ENCODE results near the gene UBQLN2.
"Not testable (repeated sequence)": the region's sequence is repeated elsewhere in the genome, so short reads cannot be mapped to it uniquely, and the experiment has no call there.

UBQLN2 gene

GRCh38 chrX:56563231-56564161 is at the start of gene UBQLN2:
Gene UBQLN2 (plus strand): TSS chrX:56563627. CDS start chrX:56563874, 247 bp downstream.
- DNase-seq, result peak; percentile 84

- DNase-seq, result no peak
Observed at GRCh38 chrX:56519642-56520041, 43.8 kb upstream of the UBQLN2 start.

- DNase-seq, result not testable (repeated sequence)
Observed at GRCh38 chrX:56529482-56530007, 33.9 kb upstream of the UBQLN2 start.

- DNase-seq, result no peak
Observed at GRCh38 chrX:56530011-56530410, 33.4 kb upstream of the UBQLN2 start.

- no peak for DNase-seq
Observed at GRCh38 chrX:56550667-56551066, 12.8 kb upstream of the UBQLN2 start.

GRCh38 chrX:56554870-56555269 is 8.6 kb upstream of the UBQLN2 start:
- DNase-seq, result no peak

- no peak for DNase-seq
Observed at GRCh38 chrX:56557376-56557929, 6.0 kb upstream of the UBQLN2 start.

- peak; percentile 52 for DNase-seq
Observed at GRCh38 chrX:56564164-56564885, 898 bp downstream of the UBQLN2 start.

- DNase-seq, result peak; percentile 14
Observed at GRCh38 chrX:56564921-56565840, 1.8 kb downstream of the UBQLN2 start.

GRCh38 chrX:56569378-56570057 is 6.1 kb downstream of the UBQLN2 start:
- DNase-seq, result no peak

- peak; percentile 5 for DNase-seq
Observed at GRCh38 chrX:56572975-56573374, 9.5 kb downstream of the UBQLN2 start.

- DNase-seq, result no peak
Observed at GRCh38 chrX:56574861-56575260, 11.4 kb downstream of the UBQLN2 start.

- no peak for DNase-seq
Observed at GRCh38 chrX:56576721-56577120, 13.3 kb downstream of the UBQLN2 start.

- DNase-seq, result no peak
Observed at GRCh38 chrX:56588397-56589188, 25.2 kb downstream of the UBQLN2 start.

GRCh38 chrX:56591830-56592229 is 28.4 kb downstream of the UBQLN2 start:
- DNase-seq, result not testable (repeated sequence)

- DNase-seq, result no peak
Observed at GRCh38 chrX:56600141-56600540, 36.7 kb downstream of the UBQLN2 start.

GRCh38 chrX:56600987-56601386 is 37.6 kb downstream of the UBQLN2 start:
- no peak for DNase-seq

- no peak for DNase-seq
Observed at GRCh38 chrX:56615282-56615681, 51.9 kb downstream of the UBQLN2 start.

All from activated CD4-positive, alpha-beta T cell treated with anti-CD3 and anti-CD28 coated beads for 48 hours (primary cell).